ENCODE results near the gene PLEKHH2. TPM values are rescaled to one million over a fixed set of nuclear protein-coding genes. Genes with fewer than 3 reads are reported as not detected.
A peak's percentile ranks its signal among the peaks of the same experiment; 100 is the strongest.

Gene PLEKHH2
- polyA plus RNA-seq, 4 donors = 24.7 to 40.4 (median 32.3) TPM

- no peak for DNase-seq (ENCODE audit: low read depth in 4 of 4, low spot score in 3 of 4)
These were observed 114.5 kb downstream of the PLEKHH2 start for GRCh38 chr2:43751476-43751990.

- no peak for DNase-seq (ENCODE audit: low read depth in 4 of 4, low spot score in 3 of 4)
These were observed 115.2 kb downstream of the PLEKHH2 start for GRCh38 chr2:43752302-43752701.

GRCh38 chr2:43754180-43754579, 117.1 kb downstream of the PLEKHH2 start:
- no peak for DNase-seq (ENCODE audit: low read depth in 4 of 4, low spot score in 3 of 4)

- DNase-seq (ENCODE audit: low read depth in 4 of 4, low spot score in 3 of 4) = no peak
These were observed 121.7 kb downstream of the PLEKHH2 start for GRCh38 chr2:43758739-43759138.

GRCh38 chr2:43759195-43759594, 122.1 kb downstream of the PLEKHH2 start:
- no peak for DNase-seq (ENCODE audit: low read depth in 4 of 4, low spot score in 3 of 4)

GRCh38 chr2:43762286-43762685, 125.2 kb downstream of the PLEKHH2 start:
- DNase-seq (ENCODE audit: low read depth in 4 of 4, low spot score in 3 of 4) = no peak

- no peak for DNase-seq (ENCODE audit: low read depth in 4 of 4, low spot score in 3 of 4)
These were observed 126.0 kb downstream of the PLEKHH2 start for GRCh38 chr2:43763091-43763490.

GRCh38 chr2:43764086-43764705, 127.1 kb downstream of the PLEKHH2 start:
- no peak for DNase-seq (ENCODE audit: low read depth in 4 of 4, low spot score in 3 of 4)

GRCh38 chr2:43766006-43766405, 128.9 kb downstream of the PLEKHH2 start:
- no peak for DNase-seq (ENCODE audit: low read depth in 4 of 4, low spot score in 3 of 4)

- DNase-seq (ENCODE audit: low read depth in 4 of 4, low spot score in 3 of 4) = peak; percentile 78 to 87 (median 85)
These were observed 137.0 kb downstream of the PLEKHH2 start, which contains the start of gene DYNC2LI1 for GRCh38 chr2:43773876-43774613. Gene DYNC2LI1, plus strand, starts transcription at chr2:43774039. Its CDS starts 100 bp downstream, at chr2:43774139.

- no peak for DNase-seq (ENCODE audit: low read depth in 4 of 4, low spot score in 3 of 4)
These were observed 137.6 kb downstream of the PLEKHH2 start for GRCh38 chr2:43774617-43775016.

GRCh38 chr2:43776324-43776723, 139.3 kb downstream of the PLEKHH2 start:
- DNase-seq (ENCODE audit: low read depth in 4 of 4, low spot score in 3 of 4) = no peak

GRCh38 chr2:43777306-43777926, 140.4 kb downstream of the PLEKHH2 start:
- no peak for DNase-seq (ENCODE audit: low read depth in 4 of 4, low spot score in 3 of 4)

- DNase-seq (ENCODE audit: low read depth in 4 of 4, low spot score in 3 of 4) = no peak
These were observed 141.2 kb downstream of the PLEKHH2 start for GRCh38 chr2:43778233-43778632.

- DNase-seq (ENCODE audit: low read depth in 4 of 4, low spot score in 3 of 4) = no peak
These were observed 150.8 kb downstream of the PLEKHH2 start for GRCh38 chr2:43787895-43788294.

- no peak for DNase-seq (ENCODE audit: low read depth in 4 of 4, low spot score in 3 of 4)
These were observed 151.6 kb downstream of the PLEKHH2 start for GRCh38 chr2:43788646-43789045.

- DNase-seq (ENCODE audit: low read depth in 4 of 4, low spot score in 3 of 4) = no peak
These were observed 153.1 kb downstream of the PLEKHH2 start for GRCh38 chr2:43790147-43790546.

GRCh38 chr2:43791035-43791765, 154.1 kb downstream of the PLEKHH2 start:
- no peak for DNase-seq (ENCODE audit: low read depth in 4 of 4, low spot score in 3 of 4)

- peak in 2 of 4 donors; percentile 21 to 29 for DNase-seq (ENCODE audit: low read depth in 4 of 4, low spot score in 3 of 4)
These were observed 155.6 kb downstream of the PLEKHH2 start for GRCh38 chr2:43792653-43793052.

- no peak for DNase-seq (ENCODE audit: low read depth in 4 of 4, low spot score in 3 of 4)
These were observed 157.9 kb downstream of the PLEKHH2 start for GRCh38 chr2:43794956-43795355.

- no peak for DNase-seq (ENCODE audit: low read depth in 4 of 4, low spot score in 3 of 4)
These were observed 159.1 kb downstream of the PLEKHH2 start for GRCh38 chr2:43796206-43796605.
